SH-SY5Y (cell line): ENCODE data around the gene AMBP.

Experiments
- GATA2 ChIP-seq: IDR thresholded peaks from 2 replicates; pipeline ENCODE4 v1.6.1; 2011; ENCODE audit warnings: mild to moderate bottlenecking, low read depth, low read length
- GATA3 ChIP-seq: IDR thresholded peaks from 2 replicates; pipeline ENCODE4 v1.6.1; 2011; ENCODE audit warnings: low read depth, mild to moderate bottlenecking, low read length, moderate library complexity

DNA sequence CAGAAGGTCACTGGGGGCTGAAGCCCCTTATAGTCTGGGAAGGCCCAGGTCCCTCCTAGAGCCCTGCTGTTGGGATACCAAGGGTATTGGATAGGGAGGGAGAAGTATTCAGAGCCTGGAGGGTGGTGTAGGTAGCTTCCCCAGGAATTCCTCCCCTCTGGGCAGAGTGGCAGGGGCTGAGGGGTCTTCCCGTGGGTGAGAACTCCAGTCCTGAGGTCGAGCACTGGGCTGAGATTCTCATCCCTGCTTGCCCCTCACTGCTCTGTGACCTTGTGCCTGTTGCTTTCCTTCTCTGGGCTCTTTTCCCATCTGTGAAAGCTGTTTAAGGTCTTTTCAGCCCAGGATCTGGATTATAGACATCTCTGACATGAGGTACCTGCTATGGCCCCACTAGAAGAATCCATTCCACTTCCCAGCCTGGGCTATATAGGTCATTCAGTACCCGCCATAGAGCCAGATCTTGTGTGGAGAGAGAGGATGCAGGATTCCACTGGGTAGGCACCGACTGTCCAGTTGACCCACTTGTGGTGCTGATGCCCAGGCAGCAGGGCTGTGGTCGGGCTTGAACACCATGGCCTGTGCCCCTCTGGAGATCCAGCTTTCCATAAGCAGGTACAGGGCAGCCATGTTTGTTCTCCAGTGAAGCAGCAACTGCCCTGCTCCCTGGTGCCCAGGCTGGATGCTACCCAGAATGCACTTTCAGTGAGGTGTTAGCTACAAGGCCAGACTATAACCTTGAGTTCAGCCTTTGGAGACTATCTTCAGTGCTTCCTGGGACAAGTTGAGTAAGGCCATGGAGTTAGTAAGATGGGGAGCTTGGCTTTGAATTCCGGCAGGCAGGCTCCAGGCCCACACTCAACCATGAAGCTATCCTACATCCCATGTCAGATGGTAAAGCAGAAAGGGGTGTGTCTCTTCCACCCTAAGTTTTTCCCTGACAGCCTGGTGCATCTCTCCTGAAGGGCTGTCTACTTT, 60.1 kb downstream of the AMBP start:
- TF ChIP-seq GATA2 (no peak), GATA3 (no peak)
